HFFc6 (cell line): ENCODE measurements around the gene PCDH15. TPM values are rescaled to one million over a fixed set of nuclear protein-coding genes. Genes with fewer than 3 reads are reported as not detected.
A peak's percentile ranks its signal among the peaks of the same experiment; 100 is the strongest.

Experiments
- DNase-seq: peaks from one replicate; pipeline ENCODE4 v3.0.0-alpha.2; 2018
- H3K27ac Mint-ChIP-seq: 2 replicates; pipeline ENCODE4 v1.8.0; 2020; ENCODE audit warnings: mild to moderate bottlenecking, mixed read lengths
- H3K27me3 Mint-ChIP-seq: 2 replicates; pipeline ENCODE4 v1.8.0; 2021; ENCODE audit warnings: mild to moderate bottlenecking, moderate library complexity, mixed read lengths; ENCODE audit not compliant: insufficient read depth
- H3K36me3 Mint-ChIP-seq: 2 replicates; pipeline ENCODE4 v1.8.0; 2021; ENCODE audit warnings: low read depth, mixed read lengths
- H3K4me1 Mint-ChIP-seq: 2 replicates; pipeline ENCODE4 v1.8.0; 2020; ENCODE audit warnings: low read depth, mixed read lengths
- H3K4me3 Mint-ChIP-seq: 2 replicates; pipeline ENCODE4 v1.8.0; 2020; ENCODE audit warnings: mild to moderate bottlenecking, moderate library complexity, mixed read lengths
- H3K9me3 Mint-ChIP-seq: 2 replicates; pipeline ENCODE4 v1.8.0; 2020; ENCODE audit warnings: mild to moderate bottlenecking, mixed read lengths
- total RNA-seq, 6 experiments: library from RNA; stranded (reverse); fragmentation: NEBNext Ultra II Directional; extraction: Animal tissue kit (Norgen Biotek cat#: 25700); gene quantifications; 2 replicates in 1 of 6; 3 replicates in 5 of 6; pipeline ENCODE4 v1.2.3, GENCODE V29; 2021
- TF ChIP-seq, protein P1 (sequence below): fragments of 200-600 bp; sonication (generic); IDR thresholded peaks from 2 replicates; pipeline ENCODE4 v1.5.0; 2021; ENCODE audit warnings: antibody characterized with exemption, mild to moderate bottlenecking

PCDH15 gene
- total RNA-seq, 6 experiments from 2014 or later, result not detected

GRCh38 chr10:54002077-54002476, 799.0 kb downstream of the PCDH15 start:
- H3K27ac Mint-ChIP-seq, result no peak overlapping the region
- no peak overlapping the region for H3K4me3 Mint-ChIP-seq
- TF ChIP-seq, protein P1, sequence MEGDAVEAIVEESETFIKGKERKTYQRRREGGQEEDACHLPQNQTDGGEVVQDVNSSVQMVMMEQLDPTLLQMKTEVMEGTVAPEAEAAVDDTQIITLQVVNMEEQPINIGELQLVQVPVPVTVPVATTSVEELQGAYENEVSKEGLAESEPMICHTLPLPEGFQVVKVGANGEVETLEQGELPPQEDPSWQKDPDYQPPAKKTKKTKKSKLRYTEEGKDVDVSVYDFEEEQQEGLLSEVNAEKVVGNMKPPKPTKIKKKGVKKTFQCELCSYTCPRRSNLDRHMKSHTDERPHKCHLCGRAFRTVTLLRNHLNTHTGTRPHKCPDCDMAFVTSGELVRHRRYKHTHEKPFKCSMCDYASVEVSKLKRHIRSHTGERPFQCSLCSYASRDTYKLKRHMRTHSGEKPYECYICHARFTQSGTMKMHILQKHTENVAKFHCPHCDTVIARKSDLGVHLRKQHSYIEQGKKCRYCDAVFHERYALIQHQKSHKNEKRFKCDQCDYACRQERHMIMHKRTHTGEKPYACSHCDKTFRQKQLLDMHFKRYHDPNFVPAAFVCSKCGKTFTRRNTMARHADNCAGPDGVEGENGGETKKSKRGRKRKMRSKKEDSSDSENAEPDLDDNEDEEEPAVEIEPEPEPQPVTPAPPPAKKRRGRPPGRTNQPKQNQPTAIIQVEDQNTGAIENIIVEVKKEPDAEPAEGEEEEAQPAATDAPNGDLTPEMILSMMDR, result no peak
- H3K36me3 Mint-ChIP-seq, result no peaks in the 10 kb centered on the region
- no peaks in the 10 kb centered on the region for H3K4me1 Mint-ChIP-seq
- H3K9me3 Mint-ChIP-seq, result peaks cover 27% of the 10 kb centered on the region
- no peak for DNase-seq
- H3K27me3 Mint-ChIP-seq, result no peaks in the 10 kb centered on the region

DNA sequence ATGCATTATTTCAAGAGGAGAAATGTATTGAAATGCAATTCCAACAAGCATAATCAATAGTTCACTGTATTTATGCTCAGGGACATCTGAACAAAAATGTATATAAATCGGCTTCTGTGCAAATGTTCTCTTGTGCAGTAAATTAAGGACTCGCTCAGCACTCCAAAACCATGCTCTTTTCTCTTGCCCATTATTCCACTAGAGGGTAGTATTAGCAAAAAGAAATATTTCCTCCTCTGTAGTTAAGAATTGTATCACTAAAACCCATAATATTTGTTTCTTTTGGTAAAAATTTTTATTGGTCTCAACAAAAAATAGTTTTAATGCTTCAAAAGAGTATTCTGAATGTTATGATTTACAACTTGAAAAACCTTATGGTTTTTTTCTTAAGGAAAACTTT, 803.1 kb downstream of the PCDH15 start:
- TF ChIP-seq, protein P1, result peak; percentile 24; the same call in 1 of the 2 replicates
- H3K9me3 Mint-ChIP-seq, result peaks cover 7% of the 10 kb centered on the region; the same call in 1 of the 2 replicates
- no peak overlapping the region for H3K27ac Mint-ChIP-seq
- no peaks in the 10 kb centered on the region for H3K4me1 Mint-ChIP-seq
- DNase-seq, result no peak
- no peaks in the 10 kb centered on the region for H3K36me3 Mint-ChIP-seq
- no peak overlapping the region for H3K4me3 Mint-ChIP-seq
- no peaks in the 10 kb centered on the region for H3K27me3 Mint-ChIP-seq

- H3K36me3 Mint-ChIP-seq, result no peaks in the 10 kb centered on the region
- DNase-seq, result no peak
- no peaks in the 10 kb centered on the region for H3K27me3 Mint-ChIP-seq
- H3K4me3 Mint-ChIP-seq, result no peak overlapping the region
- TF ChIP-seq, protein P1, result no peak
- H3K27ac Mint-ChIP-seq, result no peak overlapping the region
- H3K4me1 Mint-ChIP-seq, result no peaks in the 10 kb centered on the region
- peaks cover 20% of the 10 kb centered on the region for H3K9me3 Mint-ChIP-seq
Measured at GRCh38 chr10:53990799-53991238, 810.2 kb downstream of the PCDH15 start.

- Mint-ChIP-seq H3K36me3 (no peaks in the 10 kb centered on the region), H3K4me3 (no peak overlapping the region), H3K9me3 (peaks cover 13% of the 10 kb centered on the region), H3K4me1 (no peaks in the 10 kb centered on the region), H3K27me3 (no peaks in the 10 kb centered on the region), H3K27ac (no peak overlapping the region)
- TF ChIP-seq, protein P1, result no peak
- DNase-seq, result no peak
Measured at GRCh38 chr10:53983431-53983830, 817.6 kb downstream of the PCDH15 start.

- Mint-ChIP-seq H3K4me1 (no peaks in the 10 kb centered on the region), H3K4me3 (no peak overlapping the region), H3K36me3 (no peaks in the 10 kb centered on the region), H3K9me3 (peaks cover 33% of the 10 kb centered on the region), H3K27me3 (no peaks in the 10 kb centered on the region), H3K27ac (no peak overlapping the region)
- TF ChIP-seq, protein P1, result no peak
- DNase-seq, result no peak
Measured at GRCh38 chr10:53980210-53980609, 820.8 kb downstream of the PCDH15 start.

GRCh38 chr10:53978301-53978700, 822.7 kb downstream of the PCDH15 start:
- Mint-ChIP-seq H3K27ac (no peak overlapping the region), H3K36me3 (no peaks in the 10 kb centered on the region), H3K4me3 (no peak overlapping the region), H3K9me3 (peaks cover 29% of the 10 kb centered on the region), H3K27me3 (no peaks in the 10 kb centered on the region), H3K4me1 (no peaks in the 10 kb centered on the region)
- no peak for DNase-seq
- TF ChIP-seq, protein P1, result no peak
